Activated B cell treated with CpG ODN at 0.5 μM for 24 hours (primary cell): Measurements from ENCODE around the gene GPR150. TPM values are rescaled to one million over a fixed set of nuclear protein-coding genes. Genes with fewer than 3 reads are reported as not detected.

Experiments
- ATAC-seq: fragments of 200-7000 bp; cut with Tn5 transposase; one replicate; pipeline ENCODE4 v1.10.0; 2021; ENCODE audit warnings: low read depth, mild to moderate bottlenecking, moderate library complexity
- CTCF ChIA-PET: fragments of 350-600 bp; sonication (Branson Sonifier 250); formaldehyde crosslinking; loops from one replicate; lab custom pipeline; 2021; ENCODE audit warnings: antibody characterized with exemption; lab: Charles Lee
- POLR2A ChIA-PET: fragments of 350-600 bp; sonication (Branson Sonifier 250); formaldehyde crosslinking; loops from one replicate; lab custom pipeline; 2021; ENCODE audit warnings: antibody characterized with exemption; lab: Charles Lee
- DNase-seq: peaks from one replicate; pipeline ENCODE4 v3.0.0; 2022
- H3K27ac Mint-ChIP-seq: one replicate; pipeline ENCODE4 v1.8.0; 2020; ENCODE audit warnings: mixed read lengths
- H3K27me3 Mint-ChIP-seq: one replicate; pipeline ENCODE4 v1.8.0; 2021; ENCODE audit warnings: mixed read lengths
- H3K36me3 Mint-ChIP-seq: one replicate; pipeline ENCODE4 v1.8.0; 2021; ENCODE audit warnings: low read depth, mixed read lengths
- H3K4me1 Mint-ChIP-seq: one replicate; pipeline ENCODE4 v1.8.0; 2021; ENCODE audit warnings: mixed read lengths
- H3K4me3 Mint-ChIP-seq: one replicate; pipeline ENCODE4 v1.8.0; 2020; ENCODE audit warnings: mild to moderate bottlenecking, mixed read lengths
- H3K9me3 Mint-ChIP-seq: one replicate; pipeline ENCODE4 v1.8.0; 2020; ENCODE audit warnings: mixed read lengths
- CTCF ChIP-seq: fragments of 200-600 bp; IDR thresholded peaks from one replicate; pipeline ENCODE4 v1.8.0; 2022; ENCODE audit warnings: antibody characterized with exemption, mild to moderate bottlenecking
- intact Hi-C: fragments of 100-400 bp; cut with micrococcal nuclease; formaldehyde crosslinking; loops from one replicate; pipeline ENCODE4 v1.15.1; 2024
- total RNA-seq: library from RNA; stranded (reverse); gene quantifications from 2 replicates; pipeline ENCODE4 v1.2.3, GENCODE V29; 2022

Gene GPR150
- total RNA-seq, 1 donor from 2014 or later = 0.60 TPM

GRCh38 chr5:95649274-95649673 is 29.4 kb downstream of the GPR150 start:
- no peak overlapping the region for H3K4me3 Mint-ChIP-seq
- H3K4me1 Mint-ChIP-seq = peaks cover 24% of the 10 kb centered on the region
- intact Hi-C loops = no loop called here
- no peak overlapping the region for H3K27ac Mint-ChIP-seq
- no peaks in the 10 kb centered on the region for H3K9me3 Mint-ChIP-seq
- CTCF ChIA-PET = no interaction called here
- DNase-seq (no peak), ATAC-seq (no peak)
- POLR2A ChIA-PET = no interaction called here
- H3K36me3 Mint-ChIP-seq = peaks cover 11% of the 10 kb centered on the region
- no peaks in the 10 kb centered on the region for H3K27me3 Mint-ChIP-seq
- no peak for TF ChIP-seq CTCF

- no peak for TF ChIP-seq CTCF
- H3K36me3 Mint-ChIP-seq = peaks cover 12% of the 10 kb centered on the region
- H3K4me3 Mint-ChIP-seq = no peak overlapping the region
- H3K27ac Mint-ChIP-seq = no peak overlapping the region
- no peaks in the 10 kb centered on the region for H3K27me3 Mint-ChIP-seq
- no peaks in the 10 kb centered on the region for H3K9me3 Mint-ChIP-seq
- peaks cover 19% of the 10 kb centered on the region for H3K4me1 Mint-ChIP-seq
- DNase-seq (no peak), ATAC-seq (no peak)
- ChIA-PET CTCF (no interaction called here), POLR2A (no interaction called here)
- intact Hi-C loops = no loop called here
Observed at GRCh38 chr5:95649842-95650620, 30.1 kb downstream of the GPR150 start.

- ChIA-PET CTCF (interaction anchor here (1.0 to 1.9 kb wide), 3 partner anchors 11 to 194 kb away, joined by 3 to 9 read pairs (median 6); no protein-coding TSS in a partner anchor), POLR2A (interaction anchor here (0.6 kb wide), 1 partner anchor 172 kb away, joined by 3 read pairs; no protein-coding TSS in a partner anchor)
- peaks cover 3% of the 10 kb centered on the region for H3K4me1 Mint-ChIP-seq
- no peak overlapping the region for H3K27ac Mint-ChIP-seq
- no peaks in the 10 kb centered on the region for H3K9me3 Mint-ChIP-seq
- no peak overlapping the region for H3K4me3 Mint-ChIP-seq
- ATAC-seq (no peak), DNase-seq (no peak)
- no peak for TF ChIP-seq CTCF
- no peaks in the 10 kb centered on the region for H3K27me3 Mint-ChIP-seq
- intact Hi-C loops = no loop called here
- H3K36me3 Mint-ChIP-seq = peaks cover 22% of the 10 kb centered on the region
Observed at GRCh38 chr5:95652849-95653248, 33.0 kb downstream of the GPR150 start.

GRCh38 chr5:95654196-95654595 is 34.3 kb downstream of the GPR150 start:
- H3K9me3 Mint-ChIP-seq = no peaks in the 10 kb centered on the region
- no peaks in the 10 kb centered on the region for H3K4me1 Mint-ChIP-seq
- CTCF ChIA-PET = interaction anchor here (0.6 to 1.4 kb wide), 3 partner anchors 10 to 127 kb away, joined by 3 to 5 read pairs (median 3); no protein-coding TSS in a partner anchor
- no peak for ATAC-seq
- H3K36me3 Mint-ChIP-seq = peaks cover 22% of the 10 kb centered on the region
- no peak overlapping the region for H3K4me3 Mint-ChIP-seq
- no peaks in the 10 kb centered on the region for H3K27me3 Mint-ChIP-seq
- POLR2A ChIA-PET = no interaction called here
- DNase-seq = no peak
- intact Hi-C loops = no loop called here
- no peak for TF ChIP-seq CTCF
- H3K27ac Mint-ChIP-seq = no peak overlapping the region

GRCh38 chr5:95655575-95655974 is 35.7 kb downstream of the GPR150 start:
- H3K27me3 Mint-ChIP-seq = no peaks in the 10 kb centered on the region
- no peaks in the 10 kb centered on the region for H3K4me1 Mint-ChIP-seq
- H3K9me3 Mint-ChIP-seq = no peaks in the 10 kb centered on the region
- no peak overlapping the region for H3K27ac Mint-ChIP-seq
- DNase-seq = no peak
- intact Hi-C loops = no loop called here
- peaks cover 22% of the 10 kb centered on the region for H3K36me3 Mint-ChIP-seq
- POLR2A ChIA-PET = no interaction called here
- no peak for TF ChIP-seq CTCF
- no peak for ATAC-seq
- CTCF ChIA-PET = interaction anchor here (1.4 kb wide), 1 partner anchor 12 kb away, joined by 5 read pairs; no protein-coding TSS in a partner anchor
- H3K4me3 Mint-ChIP-seq = no peak overlapping the region
